RPMI7951 (cell line): ENCODE data around the gene FGG. TPM values are rescaled to one million over a fixed set of nuclear protein-coding genes. Genes with fewer than 3 reads are reported as not detected.

Experiments
- DNase-seq: peaks from one replicate; pipeline ENCODE4 v3.0.0-alpha.2; 2012; ENCODE audit warnings: low read depth
- total RNA-seq: library from RNA; depleted of rRNA; stranded (reverse); fragments of >200 nt; shearing (Covaris generic); gene quantifications from 2 replicates; pipeline ENCODE4 v1.2.3, GENCODE V29; 2014

FGG gene
- total RNA-seq, 1 experiment from 2014 or later = not detected

GRCh38 chr4:154586296-154587033, 26.0 kb downstream of the FGG start:
- DNase-seq = no peak

- DNase-seq = no peak
Measured at GRCh38 chr4:154585369-154586018, 27.0 kb downstream of the FGG start.

GRCh38 chr4:154584259-154584658, 28.2 kb downstream of the FGG start:
- DNase-seq = no peak

- no peak for DNase-seq
Measured at GRCh38 chr4:154583677-154584076, 28.8 kb downstream of the FGG start.

GRCh38 chr4:154583230-154583629, 29.2 kb downstream of the FGG start:
- DNase-seq = no peak

- no peak for DNase-seq
Measured at GRCh38 chr4:154582723-154583122, 29.7 kb downstream of the FGG start.

GRCh38 chr4:154579927-154580326, 32.5 kb downstream of the FGG start:
- DNase-seq = no peak

GRCh38 chr4:154578919-154579318, 33.5 kb downstream of the FGG start:
- no peak for DNase-seq

GRCh38 chr4:154577324-154577723, 35.1 kb downstream of the FGG start:
- no peak for DNase-seq

- DNase-seq = no peak
Measured at GRCh38 chr4:154574311-154574710, 38.1 kb downstream of the FGG start.

- DNase-seq = no peak
Measured at GRCh38 chr4:154573190-154573870, 39.1 kb downstream of the FGG start.

GRCh38 chr4:154569584-154569983, 42.9 kb downstream of the FGG start:
- DNase-seq = no peak

GRCh38 chr4:154569028-154569427, 43.4 kb downstream of the FGG start:
- DNase-seq = no peak

GRCh38 chr4:154566639-154567204, 45.7 kb downstream of the FGG start:
- no peak for DNase-seq

GRCh38 chr4:154565704-154566103, 46.8 kb downstream of the FGG start:
- no peak for DNase-seq

- DNase-seq = no peak
Measured at GRCh38 chr4:154564311-154564710, 48.1 kb downstream of the FGG start.

- no peak for DNase-seq
Measured at GRCh38 chr4:154562697-154563254, 49.7 kb downstream of the FGG start, which contains the start of gene FGB. TSS of gene FGB (plus strand) at chr4:154563011. CDS start at chr4:154563019, 8 bp downstream.

GRCh38 chr4:154560824-154561231, 51.6 kb downstream of the FGG start:
- DNase-seq = peak; percentile 6

GRCh38 chr4:154560419-154560801, 52.0 kb downstream of the FGG start:
- no peak for DNase-seq

- DNase-seq = peak; percentile 59
Measured at GRCh38 chr4:154559494-154560418, 52.7 kb downstream of the FGG start.

GRCh38 chr4:154559141-154559493, 53.3 kb downstream of the FGG start:
- no peak for DNase-seq
